PFSK-1 (cell line): ENCODE measurements around the gene TIAM1.

Experiments used
- FOXP2 ChIP-seq: optimal IDR thresholded peaks from 2 replicates; pipeline ENCODE3; 2011; ENCODE audit warnings: borderline replicate concordance, control low read depth, inconsistent platforms; ENCODE audit not compliant: insufficient read depth; ENCODE audit errors: extremely low read length, extremely low read depth
- POLR2AphosphoS5 ChIP-seq: IDR thresholded peaks from 2 replicates; pipeline ENCODE4 v1.6.1; 2012; ENCODE audit warnings: low read depth, mild to moderate bottlenecking, control low read depth, low read length, moderate library complexity
- SIN3A ChIP-seq: IDR thresholded peaks from 2 replicates; pipeline ENCODE4 v1.6.1; 2012; ENCODE audit warnings: mild to moderate bottlenecking, low read length, moderate library complexity, borderline replicate concordance; ENCODE audit not compliant: insufficient read depth
- TAF1 ChIP-seq: IDR thresholded peaks from 2 replicates; pipeline ENCODE4 v1.6.1; 2012; ENCODE audit warnings: low read length, control low read depth, borderline replicate concordance; ENCODE audit not compliant: insufficient read depth
- TF ChIP-seq, protein P1 (sequence below), 2 experiments: IDR thresholded peaks; 2 replicates each; pipeline versions ENCODE4 v1.6.1 to v1.8.0; 2011 to 2012; ENCODE audit warnings: low read depth in 2 of 2, low read length in 2 of 2, control low read depth in 1 of 2, inconsistent platforms in 1 of 2, mild to moderate bottlenecking in 1 of 2, moderate library complexity in 1 of 2; ENCODE audit not compliant: insufficient read depth in 1 of 2

The TIAM1 gene

DNA sequence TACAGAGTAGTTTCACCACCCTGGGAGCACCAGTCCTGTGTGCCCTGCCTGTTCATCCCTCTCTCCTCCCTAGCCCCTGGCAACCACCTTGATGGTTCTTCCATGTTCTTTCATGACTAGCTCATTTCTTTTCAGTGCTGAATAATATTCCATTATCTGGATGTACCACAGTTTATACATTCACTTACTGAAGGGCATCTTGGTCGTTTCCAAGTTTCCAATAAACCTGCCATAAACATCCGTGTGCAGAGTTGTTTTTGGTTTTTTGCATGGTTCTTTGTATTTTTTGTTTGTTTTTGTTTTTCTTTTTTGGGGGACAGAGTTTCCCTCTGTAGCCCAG lies 13.9 kb downstream of the TIAM1 start:
- TF ChIP-seq, protein P1, sequence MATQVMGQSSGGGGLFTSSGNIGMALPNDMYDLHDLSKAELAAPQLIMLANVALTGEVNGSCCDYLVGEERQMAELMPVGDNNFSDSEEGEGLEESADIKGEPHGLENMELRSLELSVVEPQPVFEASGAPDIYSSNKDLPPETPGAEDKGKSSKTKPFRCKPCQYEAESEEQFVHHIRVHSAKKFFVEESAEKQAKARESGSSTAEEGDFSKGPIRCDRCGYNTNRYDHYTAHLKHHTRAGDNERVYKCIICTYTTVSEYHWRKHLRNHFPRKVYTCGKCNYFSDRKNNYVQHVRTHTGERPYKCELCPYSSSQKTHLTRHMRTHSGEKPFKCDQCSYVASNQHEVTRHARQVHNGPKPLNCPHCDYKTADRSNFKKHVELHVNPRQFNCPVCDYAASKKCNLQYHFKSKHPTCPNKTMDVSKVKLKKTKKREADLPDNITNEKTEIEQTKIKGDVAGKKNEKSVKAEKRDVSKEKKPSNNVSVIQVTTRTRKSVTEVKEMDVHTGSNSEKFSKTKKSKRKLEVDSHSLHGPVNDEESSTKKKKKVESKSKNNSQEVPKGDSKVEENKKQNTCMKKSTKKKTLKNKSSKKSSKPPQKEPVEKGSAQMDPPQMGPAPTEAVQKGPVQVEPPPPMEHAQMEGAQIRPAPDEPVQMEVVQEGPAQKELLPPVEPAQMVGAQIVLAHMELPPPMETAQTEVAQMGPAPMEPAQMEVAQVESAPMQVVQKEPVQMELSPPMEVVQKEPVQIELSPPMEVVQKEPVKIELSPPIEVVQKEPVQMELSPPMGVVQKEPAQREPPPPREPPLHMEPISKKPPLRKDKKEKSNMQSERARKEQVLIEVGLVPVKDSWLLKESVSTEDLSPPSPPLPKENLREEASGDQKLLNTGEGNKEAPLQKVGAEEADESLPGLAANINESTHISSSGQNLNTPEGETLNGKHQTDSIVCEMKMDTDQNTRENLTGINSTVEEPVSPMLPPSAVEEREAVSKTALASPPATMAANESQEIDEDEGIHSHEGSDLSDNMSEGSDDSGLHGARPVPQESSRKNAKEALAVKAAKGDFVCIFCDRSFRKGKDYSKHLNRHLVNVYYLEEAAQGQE (IDR thresholded peaks at IDR 0.05; ENCODE audit: insufficient read depth in 1 of 2, low read depth in 2 of 2, low read length in 2 of 2): no peak
- TF ChIP-seq FOXP2 (no peak), SIN3A (no peak), TAF1 (no peak), POLR2AphosphoS5 (no peak)

DNA sequence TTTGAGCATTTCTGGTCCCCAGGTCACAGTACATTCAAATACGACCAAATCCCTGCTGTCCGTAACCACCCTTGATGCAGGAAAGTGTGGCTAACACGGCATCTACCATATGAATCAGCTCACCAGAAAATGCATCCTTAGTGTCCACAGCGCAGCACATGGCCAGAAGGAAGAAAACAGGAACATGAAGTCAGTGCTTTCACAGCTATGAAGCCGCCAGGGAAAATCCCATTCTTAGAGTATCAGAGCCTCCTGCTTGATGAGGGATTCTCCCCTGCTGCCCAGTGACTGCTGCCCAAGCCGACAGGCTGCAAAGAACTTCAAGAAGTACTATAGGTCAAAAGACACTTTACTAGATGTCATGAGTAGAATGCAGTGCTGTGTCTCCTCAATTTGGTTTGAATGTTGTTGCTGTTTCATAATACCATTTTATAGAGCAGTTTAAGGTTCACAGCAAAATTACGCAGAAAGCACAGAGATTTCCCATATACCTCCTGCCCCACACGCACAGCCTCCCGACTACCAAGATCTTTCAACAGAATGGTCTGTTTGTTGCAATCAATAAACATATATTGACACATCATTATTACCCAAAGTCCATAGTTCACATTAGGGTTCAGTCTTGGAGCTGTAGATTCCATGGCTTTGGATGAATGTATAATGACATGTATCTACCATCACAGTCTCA lies 14.5 kb downstream of the TIAM1 start:
- TF ChIP-seq FOXP2 (no peak), SIN3A (no peak), POLR2AphosphoS5 (no peak), TAF1 (no peak)
- TF ChIP-seq, protein P1 (IDR thresholded peaks at IDR 0.05; ENCODE audit: insufficient read depth in 1 of 2, low read depth in 2 of 2, low read length in 2 of 2): no peak

- TF ChIP-seq FOXP2 (no peak), SIN3A (no peak), TAF1 (no peak), POLR2AphosphoS5 (no peak)
- TF ChIP-seq, protein P1 (IDR thresholded peaks at IDR 0.05; ENCODE audit: insufficient read depth in 1 of 2, low read depth in 2 of 2, low read length in 2 of 2): no peak
Measured at GRCh38 chr21:31326522-31327242, 17.4 kb downstream of the TIAM1 start.

GRCh38 chr21:31318971-31319370 lies 25.1 kb downstream of the TIAM1 start:
- TF ChIP-seq, protein P1 (IDR thresholded peaks at IDR 0.05; ENCODE audit: insufficient read depth in 1 of 2, low read depth in 2 of 2, low read length in 2 of 2): no peak
- no peak for TF ChIP-seq SIN3A
- TF ChIP-seq POLR2AphosphoS5: no peak
- no peak for TF ChIP-seq FOXP2
- TF ChIP-seq TAF1: no peak

- TF ChIP-seq SIN3A (no peak), FOXP2 (no peak)
Measured at GRCh38 chr21:31317688-31318087, 26.4 kb downstream of the TIAM1 start.
